NT2/D1 (cell line): ENCODE results near the gene UGT1A10.

Source experiments
- SUZ12 ChIP-seq: IDR thresholded peaks from 2 replicates; pipeline ENCODE4 v1.6.1; 2011; ENCODE audit not compliant: insufficient read length, insufficient read depth; ENCODE audit errors: extremely low read depth
- YY1 ChIP-seq: IDR thresholded peaks from 2 replicates; pipeline ENCODE4 v1.6.1; 2011; ENCODE audit not compliant: insufficient read length, insufficient read depth
- ZNF274 ChIP-seq: IDR thresholded peaks from 2 replicates; pipeline ENCODE4 v1.6.1; 2011; ENCODE audit warnings: mild to moderate bottlenecking, low read depth, low read length

GRCh38 chr2:233650981-233651380, 14.7 kb downstream of the UGT1A10 start:
- TF ChIP-seq YY1 (no peak), ZNF274 (no peak), SUZ12 (no peak)
